Neural cell (in vitro differentiated cells): ENCODE results near the gene ZNF692. TPM values are rescaled to one million over a fixed set of nuclear protein-coding genes. Genes with fewer than 3 reads are reported as not detected.
"Not testable (repeated sequence)": the region's sequence is repeated elsewhere in the genome, so short reads cannot be mapped to it uniquely, and the experiment has no call there.

Source experiments
- H2AFZ ChIP-seq: fragments of 200-600, 300-800 bp; sonication (generic), shearing (Covaris generic); 2 replicates; pipeline ENCODE4 v1.6.0; 2014; ENCODE audit warnings: low read depth, mild to moderate bottlenecking, antibody characterized with exemption, low read length, moderate library complexity
- H3F3A ChIP-seq: fragments of 200-600 bp; shearing (Covaris generic); 2 replicates; pipeline ENCODE4 v1.6.1; 2016; ENCODE audit warnings: mild to moderate bottlenecking, moderate library complexity, mixed read lengths, antibody characterized with exemption, low read length; ENCODE audit not compliant: insufficient read depth, poor library complexity, severe bottlenecking
- H3K27ac ChIP-seq: fragments of 200-600, 300-800 bp; sonication (generic), shearing (Covaris generic); 2 replicates; pipeline ENCODE4 v1.5.1; 2014; ENCODE audit warnings: mild to moderate bottlenecking, low read length, moderate library complexity
- H3K27me3 ChIP-seq: fragments of 300-800, 200-600 bp; sonication (generic), shearing (Covaris generic); 2 replicates; pipeline ENCODE4 v1.6.0; 2014; ENCODE audit warnings: mild to moderate bottlenecking, low read depth, low read length, moderate library complexity; ENCODE audit not compliant: insufficient read depth
- H3K36me3 ChIP-seq: fragments of 300-800, 200-600 bp; sonication (generic), shearing (Covaris generic); 2 replicates; pipeline ENCODE4 v1.5.1; 2014; ENCODE audit warnings: mild to moderate bottlenecking, antibody characterized with exemption, low read length, moderate library complexity; ENCODE audit not compliant: insufficient read depth
- H3K4me2 ChIP-seq: fragments of 300-800, 200-600 bp; sonication (generic), shearing (Covaris generic); 2 replicates; pipeline ENCODE4 v1.6.0; 2014; ENCODE audit warnings: mild to moderate bottlenecking, low read length
- H3K4me3 ChIP-seq: fragments of 300-800, 200-600 bp; sonication (generic), shearing (Covaris generic); 2 replicates; pipeline ENCODE4 v1.5.1; 2014; ENCODE audit warnings: mild to moderate bottlenecking, low read length, moderate library complexity
- H3K79me2 ChIP-seq: fragments of 200-600 bp; shearing (Covaris generic); replicated peaks from 2 replicates; pipeline ENCODE4 v1.6.0; 2014; ENCODE audit warnings: mild to moderate bottlenecking, low read length, moderate library complexity; ENCODE audit not compliant: insufficient read depth
- H3K9ac ChIP-seq: fragments of 300-800, 200-600 bp; sonication (generic), shearing (Covaris generic); 2 replicates; pipeline ENCODE4 v1.6.1; 2016; ENCODE audit warnings: mild to moderate bottlenecking, low read length, mixed read lengths
- H3K9me2 ChIP-seq: fragments of 200-600 bp; shearing (Covaris generic); 2 replicates; pipeline ENCODE4 v1.6.1; 2016; ENCODE audit warnings: mild to moderate bottlenecking, low read length, mixed read lengths; ENCODE audit not compliant: insufficient read depth
- H3K9me3 ChIP-seq: fragments of 200-600, 300-800 bp; sonication (generic), shearing (Covaris generic); 2 replicates; pipeline ENCODE4 v1.6.1; 2016; ENCODE audit warnings: mild to moderate bottlenecking, mixed run types, low read length, moderate library complexity, mixed read lengths
- H4K20me1 ChIP-seq: fragments of 200-600 bp; shearing (Covaris generic); 2 replicates; pipeline ENCODE4 v1.6.1; 2016; ENCODE audit warnings: mild to moderate bottlenecking, mixed run types; ENCODE audit not compliant: insufficient read depth
- EP300 ChIP-seq: fragments of 450-650 bp; conservative IDR thresholded peaks from 2 replicates; pipeline ENCODE4 v1.6.1; 2014; ENCODE audit warnings: antibody characterized with exemption, mild to moderate bottlenecking, moderate library complexity; ENCODE audit not compliant: poor library complexity, severe bottlenecking
- EZH2 ChIP-seq: fragments of 200-600, 300-800 bp; shearing (Covaris generic), sonication (generic); IDR thresholded peaks from 2 replicates; pipeline ENCODE4 v1.6.1; 2014; ENCODE audit warnings: antibody characterized with exemption, low read length, borderline replicate concordance, mild to moderate bottlenecking; ENCODE audit not compliant: insufficient read depth, poor library complexity, severe bottlenecking
- SMC3 ChIP-seq: fragments of 450-650 bp; conservative IDR thresholded peaks from 2 replicates; pipeline ENCODE4 v1.6.1; 2014; ENCODE audit warnings: antibody characterized with exemption, mild to moderate bottlenecking, moderate library complexity; ENCODE audit not compliant: poor library complexity
- TAF1 ChIP-seq: IDR thresholded peaks from 2 replicates; pipeline ENCODE4 v1.6.1; 2012; ENCODE audit warnings: low read depth
- polyA plus RNA-seq: library from polyadenylated mRNA; depleted of rRNA; stranded (reverse); fragments of >200 nt; gene quantifications from 2 replicates; pipeline ENCODE4 v1.2.3, GENCODE V29; 2014
- TF ChIP-seq, protein P1 (sequence below): IDR thresholded peaks from 2 replicates; pipeline ENCODE4 v1.6.1; 2012; ENCODE audit warnings: borderline replicate concordance

ZNF692 gene
- polyA plus RNA-seq, 1 donor from 2014 or later: 183 TPM

DNA sequence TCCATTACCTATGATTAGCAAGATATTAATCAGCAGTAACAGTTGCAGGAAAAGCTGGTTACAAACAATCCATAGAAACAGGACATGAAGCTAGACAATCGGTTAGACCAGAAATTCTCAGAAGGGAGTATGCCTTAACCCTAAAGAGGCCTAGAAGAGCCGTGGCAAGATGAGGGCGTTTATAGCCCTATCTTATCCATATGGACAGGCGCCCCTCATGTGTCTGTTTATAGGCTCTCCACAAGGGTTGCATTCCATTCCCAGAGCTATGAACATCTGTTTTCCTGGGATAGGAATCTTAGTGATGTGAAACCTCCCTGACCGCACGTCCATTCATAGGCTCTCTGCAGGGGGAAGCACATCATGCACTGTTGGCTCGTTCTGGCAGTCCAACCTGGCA is 23.5 kb upstream of the ZNF692 start:
- H3K27ac ChIP-seq, H3K4me3 ChIP-seq, H3K9me2 ChIP-seq, H3K36me3 ChIP-seq, H3F3A ChIP-seq, H4K20me1 ChIP-seq, H3K79me2 ChIP-seq, H2AFZ ChIP-seq, H3K9me3 ChIP-seq, H3K4me2 ChIP-seq, H3K27me3 ChIP-seq, H3K9ac ChIP-seq: not testable (repeated sequence)

DNA sequence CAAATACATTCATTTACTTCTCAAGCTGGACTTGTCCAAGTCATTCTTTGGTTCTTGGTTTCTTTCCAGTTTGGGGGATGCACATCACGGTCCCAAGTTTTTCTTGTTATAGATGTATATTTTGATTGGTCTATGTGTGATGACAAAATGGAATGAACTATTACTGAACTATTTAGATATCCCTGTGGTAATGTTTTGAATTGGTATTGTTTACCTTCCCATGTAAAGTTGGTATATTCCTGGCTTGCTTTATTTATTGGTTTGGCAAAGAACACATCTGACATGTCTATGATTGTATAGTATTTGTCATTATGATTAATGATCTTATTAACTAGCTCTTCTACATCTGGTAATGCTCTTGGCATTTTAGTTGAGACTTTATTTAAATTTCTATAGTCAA is 22.4 kb upstream of the ZNF692 start:
- Histone ChIP-seq H3K9ac (no peak overlapping the region), H3K9me3 (no peaks in the 10 kb centered on the region), H3K36me3 (no peaks in the 10 kb centered on the region), H2AFZ (no peak overlapping the region), H3K9me2 (no peaks in the 10 kb centered on the region), H3K4me3 (no peak overlapping the region), H3K27me3 (no peaks in the 10 kb centered on the region), H4K20me1 (no peaks in the 10 kb centered on the region), H3F3A (no peaks in the 10 kb centered on the region), H3K79me2 (no peaks in the 10 kb centered on the region), H3K27ac (no peak overlapping the region), H3K4me2 (no peak overlapping the region)
- TF ChIP-seq SMC3: no peak

DNA sequence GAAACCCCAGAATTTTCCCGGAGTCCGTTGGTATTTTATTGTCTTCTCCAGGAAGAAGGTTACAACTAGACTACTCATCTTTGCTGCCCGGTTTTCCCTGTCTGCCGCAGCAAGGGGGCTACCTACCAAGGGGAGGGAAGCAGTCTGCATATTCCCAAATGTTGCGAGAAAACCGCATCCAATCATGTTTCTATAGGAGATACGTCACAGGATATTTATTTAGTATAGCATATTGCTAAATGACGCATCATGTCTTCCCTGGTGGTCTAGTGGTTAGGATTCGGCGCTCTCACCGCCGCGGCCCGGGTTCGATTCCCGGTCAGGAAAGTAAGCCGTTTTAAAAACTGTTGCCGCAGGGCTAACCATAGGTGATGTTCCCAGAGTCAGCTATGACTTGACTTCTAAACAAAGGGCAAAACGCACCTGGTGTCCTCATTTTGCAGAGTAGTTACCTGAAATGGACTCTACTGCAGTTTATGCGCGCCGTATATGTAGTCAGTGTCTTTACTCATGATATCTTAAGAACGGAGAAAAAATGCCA is 15.2 kb upstream of the ZNF692 start:
- peak overlapping the region; percentile 2 for H2AFZ ChIP-seq
- no peaks in the 10 kb centered on the region for H3K9me2 ChIP-seq
- no peaks in the 10 kb centered on the region for H3K27me3 ChIP-seq
- H3K4me2 ChIP-seq: peak overlapping the region; percentile 44
- H3K9ac ChIP-seq: peak overlapping the region; percentile 81
- no peaks in the 10 kb centered on the region for H3K36me3 ChIP-seq
- no peaks in the 10 kb centered on the region for H3K9me3 ChIP-seq
- TF ChIP-seq, protein P1, sequence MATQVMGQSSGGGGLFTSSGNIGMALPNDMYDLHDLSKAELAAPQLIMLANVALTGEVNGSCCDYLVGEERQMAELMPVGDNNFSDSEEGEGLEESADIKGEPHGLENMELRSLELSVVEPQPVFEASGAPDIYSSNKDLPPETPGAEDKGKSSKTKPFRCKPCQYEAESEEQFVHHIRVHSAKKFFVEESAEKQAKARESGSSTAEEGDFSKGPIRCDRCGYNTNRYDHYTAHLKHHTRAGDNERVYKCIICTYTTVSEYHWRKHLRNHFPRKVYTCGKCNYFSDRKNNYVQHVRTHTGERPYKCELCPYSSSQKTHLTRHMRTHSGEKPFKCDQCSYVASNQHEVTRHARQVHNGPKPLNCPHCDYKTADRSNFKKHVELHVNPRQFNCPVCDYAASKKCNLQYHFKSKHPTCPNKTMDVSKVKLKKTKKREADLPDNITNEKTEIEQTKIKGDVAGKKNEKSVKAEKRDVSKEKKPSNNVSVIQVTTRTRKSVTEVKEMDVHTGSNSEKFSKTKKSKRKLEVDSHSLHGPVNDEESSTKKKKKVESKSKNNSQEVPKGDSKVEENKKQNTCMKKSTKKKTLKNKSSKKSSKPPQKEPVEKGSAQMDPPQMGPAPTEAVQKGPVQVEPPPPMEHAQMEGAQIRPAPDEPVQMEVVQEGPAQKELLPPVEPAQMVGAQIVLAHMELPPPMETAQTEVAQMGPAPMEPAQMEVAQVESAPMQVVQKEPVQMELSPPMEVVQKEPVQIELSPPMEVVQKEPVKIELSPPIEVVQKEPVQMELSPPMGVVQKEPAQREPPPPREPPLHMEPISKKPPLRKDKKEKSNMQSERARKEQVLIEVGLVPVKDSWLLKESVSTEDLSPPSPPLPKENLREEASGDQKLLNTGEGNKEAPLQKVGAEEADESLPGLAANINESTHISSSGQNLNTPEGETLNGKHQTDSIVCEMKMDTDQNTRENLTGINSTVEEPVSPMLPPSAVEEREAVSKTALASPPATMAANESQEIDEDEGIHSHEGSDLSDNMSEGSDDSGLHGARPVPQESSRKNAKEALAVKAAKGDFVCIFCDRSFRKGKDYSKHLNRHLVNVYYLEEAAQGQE: peak; percentile 99
- TF ChIP-seq EZH2 (no peak), TAF1 (no peak), EP300 (peak; percentile 58), SMC3 (no peak)
- H3K79me2 ChIP-seq: no peaks in the 10 kb centered on the region
- peaks cover 9% of the 10 kb centered on the region for H3F3A ChIP-seq
- H4K20me1 ChIP-seq: no peaks in the 10 kb centered on the region
- peak overlapping the region; percentile 82 for H3K4me3 ChIP-seq
- peak overlapping the region; percentile 95 for H3K27ac ChIP-seq
